ENCODE results near the gene CPNE9.
"Not testable (repeated sequence)": the region's sequence is repeated elsewhere in the genome, so short reads cannot be mapped to it uniquely, and the experiment has no call there.

The CPNE9 gene

DNA sequence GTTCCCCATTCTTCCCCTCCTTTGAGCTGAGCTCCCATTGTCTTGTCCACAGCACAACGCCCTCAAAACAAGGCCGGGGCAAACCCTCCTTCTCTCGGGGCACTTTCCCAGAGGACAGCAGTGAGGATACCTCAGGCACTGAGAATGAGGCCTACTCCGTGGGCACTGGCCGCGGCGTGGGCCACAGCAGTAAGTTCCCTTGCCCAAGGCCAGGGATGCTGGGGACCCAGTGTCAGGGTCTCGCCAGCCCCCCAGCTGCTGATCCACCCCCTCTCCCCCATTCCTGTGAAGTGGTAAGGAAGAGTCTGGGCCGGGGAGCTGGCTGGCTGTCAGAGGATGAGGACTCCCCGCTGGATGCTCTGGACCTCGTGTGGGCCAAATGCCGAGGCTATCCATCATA, 41.9 kb downstream of the CPNE9 start:
- DNase-seq, result no peak

DNA sequence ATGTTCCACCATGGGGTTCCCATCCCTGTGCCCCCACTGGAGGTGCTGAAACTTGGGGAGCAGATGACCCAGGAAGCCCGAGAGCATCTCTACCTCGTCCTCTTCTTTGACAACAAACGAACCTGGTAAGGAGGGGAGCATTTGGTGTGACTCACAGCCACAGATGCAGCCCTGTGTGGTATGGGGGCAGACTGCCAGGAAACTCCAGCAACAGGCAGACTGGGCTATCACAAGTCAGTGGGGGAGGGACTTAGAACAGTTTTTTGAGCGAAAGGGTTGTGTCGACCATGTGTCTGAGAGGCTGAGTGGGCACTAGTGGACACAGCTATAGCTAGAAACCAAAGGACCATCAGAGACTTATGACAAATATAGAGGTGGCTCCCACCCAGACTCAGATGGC, 42.7 kb downstream of the CPNE9 start:
- DNase-seq, result no peak

DNA sequence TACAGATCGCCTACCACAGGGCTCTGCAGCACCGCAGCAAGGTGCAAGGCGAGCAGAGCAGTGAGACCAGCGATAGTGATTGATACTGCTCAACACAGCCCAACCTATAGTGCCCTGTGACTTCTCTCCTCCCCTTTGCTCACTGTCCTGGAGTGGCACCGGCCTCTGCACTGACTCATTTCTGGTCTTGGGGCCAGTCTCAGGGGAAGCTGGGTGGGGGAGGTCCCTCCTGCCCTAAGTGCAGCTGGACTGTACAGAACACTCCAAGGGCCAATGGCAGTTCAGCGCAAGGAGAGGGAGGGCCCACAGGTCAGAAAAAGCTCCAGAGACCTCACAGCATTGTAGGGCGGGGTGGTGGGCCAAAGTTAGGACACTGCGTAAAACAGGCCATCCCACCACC, 43.6 kb downstream of the CPNE9 start:
- DNase-seq, result no peak

DNA sequence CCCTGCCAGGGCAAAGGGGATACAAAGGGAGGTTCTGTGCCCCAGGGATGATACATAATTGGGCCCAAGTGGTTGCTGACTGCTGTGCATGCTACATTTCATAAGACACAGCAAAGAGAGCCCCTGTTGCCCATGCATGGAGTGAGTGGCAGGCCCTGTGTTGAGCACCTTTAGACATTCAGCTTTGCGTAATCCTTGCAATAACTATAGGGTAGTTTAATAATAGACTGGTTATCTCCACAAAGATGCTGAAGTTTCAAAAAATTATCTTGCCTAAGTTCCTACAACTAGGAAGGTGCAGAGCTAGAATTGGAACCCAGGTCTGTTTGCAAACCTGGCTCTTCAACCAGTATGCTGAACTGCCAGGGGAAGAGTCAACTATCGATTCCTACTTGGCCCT, 44.4 kb downstream of the CPNE9 start:
- DNase-seq, result no peak

DNA sequence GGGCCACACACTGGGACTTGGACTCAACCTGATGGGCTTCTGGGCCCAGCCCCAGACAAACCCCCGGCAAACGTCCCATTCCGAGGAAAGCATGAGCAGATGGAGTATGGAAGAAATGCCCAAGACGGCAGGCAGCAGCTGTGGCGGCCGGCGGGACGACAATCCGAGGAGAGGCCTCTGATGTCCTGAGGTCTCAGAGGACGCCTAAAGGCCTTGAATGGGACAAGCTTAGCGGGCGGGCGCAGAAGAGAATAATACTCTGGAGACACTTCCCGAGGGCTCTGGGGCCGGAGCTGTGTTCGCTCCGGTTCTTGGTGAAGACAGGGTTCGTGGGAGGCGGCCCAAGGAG, 45.6 kb downstream of the CPNE9 start:
- no peak for DNase-seq

DNA sequence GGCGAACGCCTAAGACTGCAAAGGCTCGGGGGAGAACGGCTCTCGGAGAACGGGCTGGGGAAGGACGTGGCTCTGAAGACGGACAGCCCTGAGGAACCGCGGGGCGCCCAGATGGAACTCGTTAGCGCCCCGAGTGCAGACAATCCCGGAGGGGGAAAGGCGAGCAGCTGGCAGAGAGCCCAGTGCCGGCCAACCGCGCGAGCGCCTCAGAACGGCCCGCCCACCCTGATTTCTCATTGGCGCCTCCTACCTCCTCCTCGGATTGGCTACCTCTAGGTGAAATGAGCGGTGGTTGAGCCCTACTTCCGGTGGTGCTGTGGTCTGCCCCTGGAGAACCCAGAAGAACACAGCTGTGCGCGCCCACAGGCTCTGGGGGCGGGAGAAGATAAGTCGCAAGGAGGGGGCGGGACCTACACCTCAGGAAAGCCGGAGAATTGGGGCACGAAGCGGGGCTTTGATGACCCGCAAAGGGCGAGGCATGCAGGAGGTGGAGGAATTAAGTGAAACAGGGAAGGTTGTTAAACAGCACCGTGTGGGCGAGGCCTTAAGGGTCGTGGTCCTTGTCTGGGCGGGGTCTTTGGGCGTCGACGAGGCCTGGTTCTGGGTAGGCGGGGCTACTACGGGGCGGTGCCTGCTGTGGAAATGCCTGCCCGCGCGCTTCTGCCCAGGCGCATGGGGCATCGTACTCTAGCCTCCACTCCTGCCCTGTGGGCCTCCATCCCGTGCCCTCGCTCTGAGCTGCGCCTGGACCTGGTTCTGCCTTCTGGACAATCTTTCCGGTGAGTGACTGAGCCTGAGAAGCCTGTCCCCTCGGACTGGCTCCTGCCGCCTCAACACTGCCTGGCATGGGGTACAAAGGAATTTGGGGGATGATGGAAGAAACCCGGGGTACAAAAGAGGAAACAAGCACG, 46.3 kb downstream of the CPNE9 start, which contains the start of gene OGG1:
TSS of gene OGG1 (plus strand) at position 308 of the 911 bp plus-strand sequence. CDS start at position 643, 335 bp downstream.
- DNase-seq, result peak; percentile 57 to 98 (median 94)

DNA sequence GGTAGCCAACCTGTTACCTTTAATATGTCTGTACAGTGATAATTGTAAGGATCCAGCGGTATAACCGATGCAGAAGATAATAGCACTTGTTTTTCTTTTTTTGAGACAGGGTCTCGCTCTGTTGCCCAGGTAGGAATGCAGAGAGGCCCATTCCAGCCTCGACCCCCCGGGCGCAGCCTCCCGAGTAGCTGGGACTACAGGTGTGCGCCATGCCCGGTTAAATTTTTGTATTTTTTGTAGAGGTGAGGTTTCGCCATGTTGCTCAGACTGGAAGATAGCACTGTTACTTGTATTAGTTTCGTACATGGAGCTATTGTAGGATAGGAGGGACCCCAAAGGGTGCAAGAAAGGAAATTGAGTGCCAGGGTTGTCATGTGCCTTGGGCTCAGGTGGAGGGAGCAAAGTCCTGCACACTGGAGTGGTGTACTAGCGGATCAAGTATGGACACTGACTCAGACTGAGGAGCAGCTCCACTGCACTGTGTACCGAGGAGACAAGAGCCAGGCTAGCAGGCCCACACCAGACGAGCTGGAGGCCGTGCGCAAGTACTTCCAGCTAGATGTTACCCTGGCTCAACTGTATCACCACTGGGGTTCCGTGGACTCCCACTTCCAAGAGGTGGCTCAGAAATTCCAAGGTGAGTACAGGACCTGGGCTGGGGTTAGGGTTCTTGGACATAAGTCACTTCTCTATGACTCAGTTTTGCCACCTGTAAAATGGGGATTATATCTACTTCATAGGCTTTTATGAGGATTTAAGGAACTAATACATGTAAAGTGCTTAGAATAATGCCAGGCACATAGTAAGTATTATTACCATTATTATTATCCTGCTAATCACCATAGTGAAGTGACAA, 47.2 kb downstream of the CPNE9 start:
- DNase-seq, result no peak

DNA sequence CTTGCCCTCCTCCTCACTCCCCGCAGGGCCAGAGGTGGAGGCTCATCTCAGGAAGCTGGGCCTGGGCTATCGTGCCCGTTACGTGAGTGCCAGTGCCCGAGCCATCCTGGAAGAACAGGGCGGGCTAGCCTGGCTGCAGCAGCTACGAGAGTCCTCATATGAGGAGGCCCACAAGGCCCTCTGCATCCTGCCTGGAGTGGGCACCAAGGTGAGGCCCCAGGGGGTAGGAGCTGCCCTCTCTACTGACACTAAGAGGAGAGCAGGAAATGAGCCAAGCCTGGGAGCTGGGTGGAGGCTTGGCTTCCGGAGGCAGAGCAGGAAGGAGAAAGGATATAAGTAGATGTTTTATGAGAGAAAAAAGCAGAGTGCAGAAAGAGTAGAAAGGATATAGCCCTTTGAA, 51.0 kb downstream of the CPNE9 start:
- no peak for DNase-seq

DNA sequence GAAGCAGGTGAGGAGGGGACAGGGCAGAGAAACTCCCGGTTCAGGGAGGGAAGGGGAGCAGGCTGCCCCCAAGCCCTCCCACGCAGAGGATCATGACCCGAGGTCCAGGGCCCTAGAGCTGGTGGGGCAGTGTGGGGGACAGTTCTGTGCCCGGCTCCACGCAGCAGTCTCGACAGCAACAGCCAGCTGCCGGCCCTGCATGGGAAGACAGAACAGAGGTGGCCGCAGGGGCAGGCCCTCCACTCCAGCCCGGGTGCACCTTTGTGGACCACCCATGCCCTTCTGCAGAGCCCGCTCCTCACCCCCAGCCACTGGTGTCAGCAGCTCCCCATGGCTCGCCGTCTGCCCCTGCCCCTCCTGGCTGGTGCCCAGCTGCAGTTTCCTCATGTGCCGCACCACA, 53.8 kb downstream of the CPNE9 start:
- DNase-seq, result peak in 1 of 56 donors; percentile 24

DNA sequence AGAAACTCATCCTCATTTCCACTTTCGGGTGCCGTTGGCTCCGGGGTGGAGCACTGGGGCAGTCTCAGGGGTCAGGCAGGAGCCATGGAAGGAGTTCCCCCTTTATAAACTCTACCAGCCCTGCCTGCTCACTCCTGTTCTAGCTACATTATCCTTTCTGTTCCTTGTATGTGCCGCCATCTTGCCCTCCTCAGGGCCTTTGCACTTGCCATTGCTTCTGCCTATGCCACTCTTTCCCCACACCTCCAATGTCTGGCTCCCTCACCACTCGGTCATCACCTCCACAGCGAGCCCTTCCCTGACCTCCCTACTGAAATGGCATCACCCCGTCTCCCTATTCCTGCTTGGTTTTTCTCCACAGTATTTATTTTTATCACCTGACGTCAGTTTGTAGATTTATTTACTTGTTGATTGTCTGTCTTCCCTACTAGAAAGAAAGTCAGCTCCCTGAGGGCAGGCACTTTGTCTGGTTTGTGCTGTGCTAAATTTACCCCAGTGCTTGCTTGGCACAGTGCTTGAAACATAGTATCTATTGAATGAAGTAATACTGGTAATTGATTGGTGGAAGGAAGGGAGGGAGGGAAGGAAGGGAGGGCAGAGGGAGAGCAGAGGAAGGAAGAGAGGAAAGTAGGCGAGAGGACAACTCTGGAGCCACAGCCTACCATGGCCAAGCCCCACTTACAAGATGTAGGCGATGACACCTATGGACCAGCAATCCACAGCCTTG, 57.3 kb downstream of the CPNE9 start:
- no peak for DNase-seq

DNA sequence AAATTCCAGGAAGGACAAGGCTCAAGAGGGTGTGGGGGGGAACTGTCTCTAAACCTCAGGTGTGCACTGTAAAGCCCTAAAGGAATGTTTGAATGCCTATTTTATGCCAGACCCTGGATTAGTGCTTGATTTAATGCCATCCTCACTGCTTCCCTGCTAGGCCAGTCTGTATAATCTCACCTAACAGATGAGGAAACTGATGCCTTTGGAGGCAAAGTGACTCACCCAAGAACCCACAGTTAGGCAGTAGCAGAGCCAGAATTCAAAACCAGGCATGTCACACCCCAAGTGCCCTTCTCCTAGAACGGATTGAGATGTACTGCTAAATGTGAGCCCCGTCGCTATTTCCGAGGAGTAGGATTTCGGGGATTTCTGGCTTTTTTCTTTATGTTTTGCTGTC, 58.3 kb downstream of the CPNE9 start:
- no peak for DNase-seq

DNA sequence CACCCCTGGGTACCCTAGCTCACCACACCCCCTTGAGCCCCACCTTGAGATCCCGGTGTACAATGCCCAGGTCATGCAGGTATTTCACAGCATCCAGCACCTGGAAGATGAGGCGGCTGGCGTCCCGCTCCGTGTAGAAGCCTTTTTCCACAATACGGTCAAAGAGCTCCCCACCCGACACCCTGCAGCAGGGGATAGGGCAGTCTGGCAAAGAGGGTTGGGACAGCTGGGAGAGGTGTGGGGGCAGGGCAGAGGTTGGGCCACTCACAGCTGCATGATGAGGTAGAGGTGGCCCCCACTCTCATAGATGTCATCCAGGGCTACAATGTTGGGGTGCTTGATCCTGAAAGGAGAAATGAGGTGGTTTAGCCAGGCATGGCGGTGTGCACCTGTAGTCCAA, 59.2 kb downstream of the CPNE9 start:
- DNase-seq, result no peak

DNA sequence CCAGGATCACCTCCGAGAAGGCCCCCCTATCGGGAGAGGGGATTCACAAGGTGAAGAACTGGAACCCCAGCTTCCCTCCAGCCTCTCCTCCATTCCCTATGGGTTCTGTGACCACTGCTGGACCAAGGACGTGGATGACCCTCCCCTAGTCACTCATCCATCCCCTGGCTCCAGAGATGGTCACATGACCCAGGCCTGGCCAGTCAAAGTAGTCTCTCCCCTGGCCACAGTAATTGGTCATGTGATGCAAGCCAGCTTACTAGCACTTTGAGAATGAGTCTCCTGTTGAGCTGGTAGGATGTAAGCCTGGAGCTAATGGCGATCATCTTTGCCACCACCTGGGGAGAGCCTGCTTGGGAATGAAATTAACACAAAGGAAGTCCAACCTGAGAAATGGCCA, 62.2 kb downstream of the CPNE9 start:
- no peak for DNase-seq

DNA sequence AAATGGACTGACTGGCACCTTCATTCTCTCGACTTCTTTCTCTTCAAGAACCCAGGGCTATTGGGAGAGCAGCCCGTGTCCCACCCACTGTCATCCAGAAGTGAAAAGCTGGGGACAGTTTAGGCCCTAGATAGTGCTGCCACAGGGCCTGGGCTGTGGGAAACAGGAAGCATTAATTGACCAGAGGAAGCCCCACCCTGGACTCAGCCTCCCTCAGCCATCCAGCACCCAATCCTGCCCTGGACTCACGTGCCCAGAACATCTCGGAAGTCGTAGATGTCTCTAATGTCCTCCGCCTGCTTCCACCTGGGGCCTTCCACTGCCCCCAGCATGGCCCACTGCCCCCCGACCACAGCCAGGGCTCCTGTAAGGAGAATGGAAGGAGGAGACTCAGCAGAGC, 63.8 kb downstream of the CPNE9 start:
- DNase-seq, result no peak

DNA sequence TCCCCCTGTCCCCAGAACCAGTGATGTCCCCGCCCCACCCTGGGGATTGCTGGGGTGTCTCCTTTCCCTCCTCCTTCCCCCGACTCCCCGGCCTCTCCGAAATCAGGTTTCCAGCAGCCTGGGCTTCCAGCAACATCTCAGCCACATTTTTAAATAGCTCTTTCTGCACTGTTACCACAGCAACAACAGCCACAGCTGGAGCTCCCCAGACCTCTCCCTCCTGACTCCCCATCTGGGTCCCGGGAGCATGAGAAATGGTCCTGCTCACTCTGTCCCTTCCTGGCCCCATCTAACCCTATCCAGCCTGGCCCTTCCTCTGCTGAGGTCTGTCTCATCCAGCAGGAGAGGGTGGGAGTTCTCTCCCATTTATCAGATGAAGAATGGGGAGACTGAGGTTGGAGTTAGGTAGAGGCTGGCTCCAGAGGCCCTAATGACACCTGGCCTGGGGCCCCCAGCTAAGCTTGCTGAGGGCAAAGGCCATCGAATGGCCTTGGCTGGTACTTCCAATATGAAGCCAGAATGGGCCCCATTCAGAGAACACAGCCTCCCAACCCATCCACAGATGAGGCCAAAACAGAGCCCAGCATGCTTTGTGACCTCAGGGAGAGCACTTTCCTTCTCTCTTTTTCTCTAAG, 64.6 kb downstream of the CPNE9 start:
- peak in 2 of 56 donors; percentile 8 to 13 for DNase-seq

DNA sequence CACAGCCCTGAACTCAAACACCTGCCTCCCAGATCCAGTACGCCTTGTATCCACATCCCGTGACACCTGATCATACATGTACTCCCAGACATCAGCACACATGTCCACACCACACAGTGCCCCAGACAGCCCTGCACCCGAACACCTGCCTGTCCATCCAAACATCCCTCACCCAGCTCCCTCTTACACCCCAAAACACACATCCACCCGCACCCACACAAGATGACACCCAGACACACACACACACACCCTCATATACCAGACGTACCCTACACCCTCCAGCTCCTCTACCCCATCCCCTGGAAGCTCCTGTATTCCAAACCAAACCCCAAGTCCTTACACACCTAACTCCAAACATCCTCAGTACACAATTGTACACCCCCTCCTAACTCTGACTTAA, 65.4 kb downstream of the CPNE9 start:
- DNase-seq, result peak in 2 of 56 donors; percentile 11 to 45

DNA sequence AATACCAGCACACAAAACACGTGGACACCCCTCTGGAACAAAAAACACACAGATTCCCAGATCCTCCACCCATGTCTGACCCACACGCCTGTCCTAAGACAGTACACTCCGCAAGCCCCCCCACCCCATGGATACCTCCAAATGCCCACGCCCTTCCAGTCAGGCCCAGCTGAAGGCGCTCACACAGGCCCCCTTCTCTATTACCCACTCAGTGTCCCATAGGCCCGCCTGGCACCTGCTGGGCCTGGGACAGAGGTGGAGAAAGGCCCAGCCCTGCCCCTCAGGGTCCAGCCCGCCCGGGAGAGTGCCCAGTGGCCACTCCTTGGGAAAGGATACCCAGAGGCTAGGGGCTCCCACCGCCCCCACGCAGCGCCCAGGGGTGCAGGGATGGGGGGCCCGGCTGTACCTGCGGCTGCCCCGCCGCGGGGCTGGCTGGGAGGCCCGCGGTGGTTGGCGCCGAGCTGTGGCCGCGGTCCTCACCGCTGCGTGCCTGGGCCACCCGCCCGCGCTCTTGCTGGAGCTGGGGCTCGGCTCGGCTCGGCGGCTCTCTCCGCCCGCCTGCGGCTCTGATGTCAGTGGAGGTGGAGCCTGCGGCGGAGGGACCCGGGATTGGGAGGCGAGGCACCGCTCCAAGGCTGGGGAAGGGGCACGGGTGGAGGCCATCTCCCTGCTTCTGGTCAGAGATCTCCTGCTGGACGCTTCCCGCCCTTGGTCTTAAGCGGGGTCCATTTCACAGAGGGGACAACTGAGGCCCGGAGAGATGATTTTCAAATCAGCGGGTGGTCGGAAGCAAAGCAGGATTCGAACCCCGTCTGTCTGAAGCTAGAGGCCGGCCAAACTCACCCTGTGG, 66.0 kb downstream of the CPNE9 start, which contains the start of gene CAMK1:
TSS of gene CAMK1 (minus strand) at position 522 of the 850 bp plus-strand sequence. CDS start 2,198 bp downstream, outside the sequence.
- peak in 52 of 56 donors; percentile 21 to 87 (median 59) for DNase-seq

DNA sequence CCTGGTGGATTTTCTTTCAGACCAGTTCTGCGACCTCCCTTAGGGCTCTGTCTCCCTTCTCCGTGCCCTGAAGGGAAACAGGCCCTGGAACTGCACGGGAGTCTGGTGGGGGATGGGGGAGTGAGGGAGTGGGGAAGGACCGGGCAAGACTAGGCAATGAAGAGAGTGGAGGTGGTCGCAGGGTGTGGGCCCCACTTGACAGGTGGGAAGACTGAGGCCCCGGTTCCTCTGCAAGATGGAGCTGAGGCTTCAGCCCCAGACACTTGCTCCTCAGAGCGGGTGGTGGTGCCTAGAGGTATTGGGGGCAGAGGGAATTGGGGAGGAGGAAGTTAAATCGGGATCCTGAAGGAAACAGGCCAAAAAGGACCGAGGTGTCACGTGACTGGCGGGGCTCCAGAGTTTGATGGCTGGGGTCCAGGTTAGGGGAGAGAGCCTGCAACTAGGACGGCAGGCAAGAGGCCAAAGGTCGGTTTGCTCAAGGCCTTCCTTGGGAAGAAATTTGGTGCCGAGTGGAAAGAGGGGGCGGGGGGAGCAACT, 66.7 kb downstream of the CPNE9 start:
- peak in 48 of 56 donors; percentile 17 to 85 (median 50) for DNase-seq

DNA sequence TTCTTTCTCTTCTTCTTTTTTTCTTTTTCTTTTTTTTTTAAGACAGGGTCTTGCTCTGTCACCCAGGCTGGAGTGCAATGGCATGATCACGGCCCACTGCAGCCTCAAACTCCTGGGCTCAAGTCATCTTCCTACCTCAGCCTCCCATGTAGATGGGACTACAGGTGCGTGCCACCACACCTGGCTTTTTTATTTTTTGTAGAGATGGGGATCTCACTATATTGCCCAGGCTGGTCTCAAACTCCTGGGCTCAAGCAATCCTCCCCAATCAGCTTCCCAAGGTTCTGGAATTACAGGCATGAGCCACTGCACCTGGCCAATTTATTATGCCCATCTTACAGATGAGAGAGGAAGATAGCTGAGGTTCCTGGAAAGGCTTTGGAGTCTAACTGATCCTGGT, 67.4 kb downstream of the CPNE9 start:
- DNase-seq, result not testable (repeated sequence)

Data from nucleus accumbens (tissue), 56 donors.